ENCODE measurements around the gene CADPS.

DNA sequence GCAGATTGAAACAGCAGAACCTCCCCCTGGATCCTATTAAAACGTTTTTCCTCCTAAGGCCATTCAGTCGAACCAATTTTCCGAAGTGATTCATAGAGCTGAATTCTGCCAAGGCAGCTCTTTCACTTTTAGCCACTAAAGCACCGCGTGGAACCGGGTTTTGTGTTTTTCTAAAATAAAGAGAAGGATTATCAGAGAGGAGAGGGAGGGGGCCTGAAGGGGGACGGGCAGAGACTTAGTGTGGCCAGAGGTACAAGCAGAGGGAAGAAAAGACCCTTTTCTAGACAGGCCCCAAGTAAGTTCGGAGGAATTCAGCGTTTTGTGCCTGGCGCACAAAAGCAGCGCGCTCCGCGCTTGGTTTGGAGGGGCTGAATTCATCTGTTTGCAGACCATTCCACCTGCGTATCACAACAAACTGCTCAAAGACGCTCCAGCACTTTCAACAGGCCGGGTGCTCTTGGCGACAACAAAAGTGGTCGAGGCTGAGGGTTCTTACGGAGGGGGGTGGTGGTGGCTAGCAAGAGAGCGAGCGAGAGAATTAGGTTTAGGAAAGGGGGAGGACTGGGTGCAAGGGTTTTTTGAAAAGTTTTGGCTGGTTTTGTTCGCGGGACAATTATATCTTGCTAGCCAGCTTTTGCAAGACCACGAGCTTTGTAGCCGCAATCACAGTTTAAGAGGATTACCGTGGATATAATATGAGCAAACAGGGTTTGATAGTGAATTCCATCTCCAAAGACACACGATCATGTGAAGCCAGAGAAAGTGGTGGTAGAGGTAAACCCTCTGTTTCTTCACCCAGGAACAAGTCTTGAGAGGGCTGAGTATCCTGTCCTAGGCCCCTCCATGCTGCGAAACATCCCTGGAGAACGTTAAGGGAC lies 500.6 kb downstream of the CADPS start:
- TF ChIP-seq OSR1 (CRISPR knock-in tag; IDR thresholded peaks at IDR 0.05) (no peak), ZNF70 (CRISPR knock-in tag; IDR thresholded peaks at IDR 0.05) (no peak)
- TF ChIP-seq, protein P1, sequence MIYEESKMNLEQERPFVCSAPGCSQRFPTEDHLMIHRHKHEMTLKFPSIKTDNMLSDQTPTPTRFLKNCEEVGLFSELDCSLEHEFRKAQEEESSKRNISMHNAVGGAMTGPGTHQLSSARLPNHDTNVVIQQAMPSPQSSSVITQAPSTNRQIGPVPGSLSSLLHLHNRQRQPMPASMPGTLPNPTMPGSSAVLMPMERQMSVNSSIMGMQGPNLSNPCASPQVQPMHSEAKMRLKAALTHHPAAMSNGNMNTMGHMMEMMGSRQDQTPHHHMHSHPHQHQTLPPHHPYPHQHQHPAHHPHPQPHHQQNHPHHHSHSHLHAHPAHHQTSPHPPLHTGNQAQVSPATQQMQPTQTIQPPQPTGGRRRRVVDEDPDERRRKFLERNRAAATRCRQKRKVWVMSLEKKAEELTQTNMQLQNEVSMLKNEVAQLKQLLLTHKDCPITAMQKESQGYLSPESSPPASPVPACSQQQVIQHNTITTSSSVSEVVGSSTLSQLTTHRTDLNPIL (CRISPR knock-in tag; IDR thresholded peaks at IDR 0.05; ENCODE audit: low read depth) = no peak
